ENCODE measurements around the gene FAM219B. TPM values are rescaled to one million over a fixed set of nuclear protein-coding genes. Genes with fewer than 3 reads are reported as not detected.

Gene FAM219B
- total and polyA plus RNA-seq, 4 donors, result 7.5 to 15.6 (median 12.2) TPM

DNA sequence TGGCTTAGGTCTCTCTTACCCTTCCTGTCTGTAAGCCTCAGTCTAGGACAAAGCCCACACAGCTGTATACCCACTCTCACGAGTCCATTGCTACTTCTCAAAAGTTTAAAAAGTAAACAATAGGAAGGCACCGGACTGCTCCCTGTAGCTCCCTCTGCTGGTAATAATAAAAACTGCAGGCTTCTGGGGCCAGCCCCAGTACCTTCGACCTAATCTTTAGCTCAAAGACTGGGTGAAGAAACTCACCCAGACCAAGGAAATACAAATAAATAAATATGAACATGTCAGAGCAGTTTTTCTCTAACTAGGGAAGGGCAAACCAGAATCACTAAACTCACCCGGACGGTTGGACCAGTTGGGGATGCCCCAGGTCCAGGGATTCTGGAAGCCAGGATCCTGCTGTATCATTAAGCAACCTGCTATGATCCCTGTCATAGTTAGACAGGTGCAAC, 5.0 kb downstream of the FAM219B start:
- Histone ChIP-seq H3K4me1 (ENCODE audit: control insufficient read depth in 4 of 4, insufficient read depth in 4 of 4, low read length in 3 of 4) (peaks cover 3 to 16% (median 13%) of the 10 kb centered on the region in 4 donors), H3K36me3 (ENCODE audit: control insufficient read depth in 4 of 4, insufficient read depth in 3 of 4, low read depth in 1 of 4, low read length in 3 of 4) (peaks cover 0 to 42% (median 18%) of the 10 kb centered on the region in 4 donors), H3K27ac (ENCODE audit: low read depth in 1 of 2, low read length in 2 of 2) (no peak overlapping the region), H3K27me3 (ENCODE audit: control insufficient read depth in 4 of 4, insufficient read depth in 4 of 4, low read length in 3 of 4) (no peaks in the 10 kb centered on the region), H3K9ac (ENCODE audit: low read depth in 1 of 2, low read length in 2 of 2) (no peak overlapping the region), H3K9me3 (ENCODE audit: control insufficient read depth in 4 of 4, low read length in 3 of 4) (no peaks in the 10 kb centered on the region), H3K4me3 (ENCODE audit: low read depth in 1 of 3, low read length in 3 of 3) (no peak overlapping the region)
- TF ChIP-seq, protein P1, sequence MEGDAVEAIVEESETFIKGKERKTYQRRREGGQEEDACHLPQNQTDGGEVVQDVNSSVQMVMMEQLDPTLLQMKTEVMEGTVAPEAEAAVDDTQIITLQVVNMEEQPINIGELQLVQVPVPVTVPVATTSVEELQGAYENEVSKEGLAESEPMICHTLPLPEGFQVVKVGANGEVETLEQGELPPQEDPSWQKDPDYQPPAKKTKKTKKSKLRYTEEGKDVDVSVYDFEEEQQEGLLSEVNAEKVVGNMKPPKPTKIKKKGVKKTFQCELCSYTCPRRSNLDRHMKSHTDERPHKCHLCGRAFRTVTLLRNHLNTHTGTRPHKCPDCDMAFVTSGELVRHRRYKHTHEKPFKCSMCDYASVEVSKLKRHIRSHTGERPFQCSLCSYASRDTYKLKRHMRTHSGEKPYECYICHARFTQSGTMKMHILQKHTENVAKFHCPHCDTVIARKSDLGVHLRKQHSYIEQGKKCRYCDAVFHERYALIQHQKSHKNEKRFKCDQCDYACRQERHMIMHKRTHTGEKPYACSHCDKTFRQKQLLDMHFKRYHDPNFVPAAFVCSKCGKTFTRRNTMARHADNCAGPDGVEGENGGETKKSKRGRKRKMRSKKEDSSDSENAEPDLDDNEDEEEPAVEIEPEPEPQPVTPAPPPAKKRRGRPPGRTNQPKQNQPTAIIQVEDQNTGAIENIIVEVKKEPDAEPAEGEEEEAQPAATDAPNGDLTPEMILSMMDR (IDR thresholded peaks at IDR 0.05; ENCODE audit: low read depth, low read length, missing input control), result peak; percentile 91
- TF ChIP-seq HNF4A (conservative IDR thresholded peaks at IDR 0.05), result peak in 1 of 2 donors; percentile 6
- no peak for TF ChIP-seq SP1 (IDR thresholded peaks at IDR 0.05)
- peak; percentile 79 to 83 for TF ChIP-seq RAD21 (IDR thresholded peaks at IDR 0.05)
- peak; percentile 64 for DNase-seq (ENCODE audit: low spot score)
- 17% methylated on average over 5 of the region's 5 CpGs for WGBS

DNA sequence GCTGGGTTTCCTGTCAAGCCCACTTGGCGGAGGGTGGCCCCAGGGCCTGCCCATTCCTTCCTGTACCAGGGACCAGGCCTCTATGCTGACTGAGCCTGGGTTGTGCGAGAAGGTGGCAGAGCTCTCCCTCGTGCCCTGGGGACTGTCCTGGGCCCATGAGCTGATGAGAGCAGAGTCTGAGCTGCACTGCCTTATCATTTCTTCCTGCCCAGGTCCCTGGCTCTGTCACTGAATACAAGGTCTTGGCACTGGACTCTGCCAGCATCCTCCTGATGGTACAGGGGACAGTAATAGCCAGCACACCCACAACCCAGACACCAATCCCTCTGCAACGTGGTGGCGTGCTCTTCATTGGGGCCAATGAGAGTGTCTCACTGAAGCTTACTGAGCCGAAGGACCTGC, 9.3 kb downstream of the FAM219B start:
- DNase-seq (ENCODE audit: low spot score), result no peak
- 95% methylated on average over 6 of the region's 6 CpGs for WGBS
- H3K36me3 ChIP-seq (ENCODE audit: control insufficient read depth in 4 of 4, insufficient read depth in 3 of 4, low read depth in 1 of 4, low read length in 3 of 4), result peaks cover 2 to 44% (median 19%) of the 10 kb centered on the region in 4 donors

More for the DNA sequence above, 9.3 kb downstream of the FAM219B start:
- no peak overlapping the region for H3K9ac ChIP-seq (ENCODE audit: low read depth in 1 of 2, low read length in 2 of 2)
- H3K27me3 ChIP-seq (ENCODE audit: control insufficient read depth in 4 of 4, insufficient read depth in 4 of 4, low read length in 3 of 4), result no peaks in the 10 kb centered on the region
- no peak overlapping the region for H3K27ac ChIP-seq (ENCODE audit: low read depth in 1 of 2, low read length in 2 of 2)
- TF ChIP-seq FOXA2 (IDR thresholded peaks at IDR 0.05) (no peak), YY1 (IDR thresholded peaks at IDR 0.05) (no peak), TAF1 (conservative IDR thresholded peaks at IDR 0.05) (no peak), HNF4G (IDR thresholded peaks at IDR 0.05) (no peak), JUND (IDR thresholded peaks at IDR 0.05) (no peak), FOXA1 (IDR thresholded peaks at IDR 0.05) (no peak), SP1 (IDR thresholded peaks at IDR 0.05) (no peak), EGR1 (IDR thresholded peaks at IDR 0.05; ENCODE audit: low read depth in 2 of 2) (no peak), RXRA (IDR thresholded peaks at IDR 0.05) (no peak), RAD21 (IDR thresholded peaks at IDR 0.05) (no peak), NR2F2 (IDR thresholded peaks at IDR 0.05) (no peak), GABPA (IDR thresholded peaks at IDR 0.05 in 1 of 2, conservative IDR thresholded peaks at IDR 0.05 in 1 of 2) (no peak), HNF4A (conservative IDR thresholded peaks at IDR 0.05) (no peak)
- TF ChIP-seq, protein P2, sequence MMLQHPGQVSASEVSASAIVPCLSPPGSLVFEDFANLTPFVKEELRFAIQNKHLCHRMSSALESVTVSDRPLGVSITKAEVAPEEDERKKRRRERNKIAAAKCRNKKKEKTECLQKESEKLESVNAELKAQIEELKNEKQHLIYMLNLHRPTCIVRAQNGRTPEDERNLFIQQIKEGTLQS (IDR thresholded peaks at IDR 0.05), result no peak
- TF ChIP-seq, protein P3, sequence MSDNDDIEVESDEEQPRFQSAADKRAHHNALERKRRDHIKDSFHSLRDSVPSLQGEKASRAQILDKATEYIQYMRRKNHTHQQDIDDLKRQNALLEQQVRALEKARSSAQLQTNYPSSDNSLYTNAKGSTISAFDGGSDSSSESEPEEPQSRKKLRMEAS (IDR thresholded peaks at IDR 0.05), result no peak
- TF ChIP-seq, protein P4, sequence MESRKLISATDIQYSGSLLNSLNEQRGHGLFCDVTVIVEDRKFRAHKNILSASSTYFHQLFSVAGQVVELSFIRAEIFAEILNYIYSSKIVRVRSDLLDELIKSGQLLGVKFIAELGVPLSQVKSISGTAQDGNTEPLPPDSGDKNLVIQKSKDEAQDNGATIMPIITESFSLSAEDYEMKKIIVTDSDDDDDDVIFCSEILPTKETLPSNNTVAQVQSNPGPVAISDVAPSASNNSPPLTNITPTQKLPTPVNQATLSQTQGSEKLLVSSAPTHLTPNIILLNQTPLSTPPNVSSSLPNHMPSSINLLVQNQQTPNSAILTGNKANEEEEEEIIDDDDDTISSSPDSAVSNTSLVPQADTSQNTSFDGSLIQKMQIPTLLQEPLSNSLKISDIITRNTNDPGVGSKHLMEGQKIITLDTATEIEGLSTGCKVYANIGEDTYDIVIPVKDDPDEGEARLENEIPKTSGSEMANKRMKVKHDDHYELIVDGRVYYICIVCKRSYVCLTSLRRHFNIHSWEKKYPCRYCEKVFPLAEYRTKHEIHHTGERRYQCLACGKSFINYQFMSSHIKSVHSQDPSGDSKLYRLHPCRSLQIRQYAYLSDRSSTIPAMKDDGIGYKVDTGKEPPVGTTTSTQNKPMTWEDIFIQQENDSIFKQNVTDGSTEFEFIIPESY (IDR thresholded peaks at IDR 0.05), result no peak
- TF ChIP-seq, protein P1 (IDR thresholded peaks at IDR 0.05; ENCODE audit: low read depth, low read length, missing input control), result no peak
- TF ChIP-seq, protein P5, sequence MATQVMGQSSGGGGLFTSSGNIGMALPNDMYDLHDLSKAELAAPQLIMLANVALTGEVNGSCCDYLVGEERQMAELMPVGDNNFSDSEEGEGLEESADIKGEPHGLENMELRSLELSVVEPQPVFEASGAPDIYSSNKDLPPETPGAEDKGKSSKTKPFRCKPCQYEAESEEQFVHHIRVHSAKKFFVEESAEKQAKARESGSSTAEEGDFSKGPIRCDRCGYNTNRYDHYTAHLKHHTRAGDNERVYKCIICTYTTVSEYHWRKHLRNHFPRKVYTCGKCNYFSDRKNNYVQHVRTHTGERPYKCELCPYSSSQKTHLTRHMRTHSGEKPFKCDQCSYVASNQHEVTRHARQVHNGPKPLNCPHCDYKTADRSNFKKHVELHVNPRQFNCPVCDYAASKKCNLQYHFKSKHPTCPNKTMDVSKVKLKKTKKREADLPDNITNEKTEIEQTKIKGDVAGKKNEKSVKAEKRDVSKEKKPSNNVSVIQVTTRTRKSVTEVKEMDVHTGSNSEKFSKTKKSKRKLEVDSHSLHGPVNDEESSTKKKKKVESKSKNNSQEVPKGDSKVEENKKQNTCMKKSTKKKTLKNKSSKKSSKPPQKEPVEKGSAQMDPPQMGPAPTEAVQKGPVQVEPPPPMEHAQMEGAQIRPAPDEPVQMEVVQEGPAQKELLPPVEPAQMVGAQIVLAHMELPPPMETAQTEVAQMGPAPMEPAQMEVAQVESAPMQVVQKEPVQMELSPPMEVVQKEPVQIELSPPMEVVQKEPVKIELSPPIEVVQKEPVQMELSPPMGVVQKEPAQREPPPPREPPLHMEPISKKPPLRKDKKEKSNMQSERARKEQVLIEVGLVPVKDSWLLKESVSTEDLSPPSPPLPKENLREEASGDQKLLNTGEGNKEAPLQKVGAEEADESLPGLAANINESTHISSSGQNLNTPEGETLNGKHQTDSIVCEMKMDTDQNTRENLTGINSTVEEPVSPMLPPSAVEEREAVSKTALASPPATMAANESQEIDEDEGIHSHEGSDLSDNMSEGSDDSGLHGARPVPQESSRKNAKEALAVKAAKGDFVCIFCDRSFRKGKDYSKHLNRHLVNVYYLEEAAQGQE (IDR thresholded peaks at IDR 0.05), result no peak
- H3K4me1 ChIP-seq (ENCODE audit: control insufficient read depth in 4 of 4, insufficient read depth in 4 of 4, low read length in 3 of 4), result peaks cover 3 to 9% (median 8%) of the 10 kb centered on the region in 4 donors
- H3K9me3 ChIP-seq (ENCODE audit: control insufficient read depth in 4 of 4, low read length in 3 of 4), result no peaks in the 10 kb centered on the region
- no peak overlapping the region for H3K4me3 ChIP-seq (ENCODE audit: low read depth in 1 of 3, low read length in 3 of 3)

All from liver (tissue), 9 donors.